Right forelimb (tissue), 1 donor: ENCODE results near the gene TET3.
A peak's percentile ranks its signal among the peaks of the same experiment; 100 is the strongest.

Experiments used
- DNase-seq: peaks from one replicate; pipeline ENCODE4 v3.0.0-alpha.2; 2018

The TET3 gene

DNA sequence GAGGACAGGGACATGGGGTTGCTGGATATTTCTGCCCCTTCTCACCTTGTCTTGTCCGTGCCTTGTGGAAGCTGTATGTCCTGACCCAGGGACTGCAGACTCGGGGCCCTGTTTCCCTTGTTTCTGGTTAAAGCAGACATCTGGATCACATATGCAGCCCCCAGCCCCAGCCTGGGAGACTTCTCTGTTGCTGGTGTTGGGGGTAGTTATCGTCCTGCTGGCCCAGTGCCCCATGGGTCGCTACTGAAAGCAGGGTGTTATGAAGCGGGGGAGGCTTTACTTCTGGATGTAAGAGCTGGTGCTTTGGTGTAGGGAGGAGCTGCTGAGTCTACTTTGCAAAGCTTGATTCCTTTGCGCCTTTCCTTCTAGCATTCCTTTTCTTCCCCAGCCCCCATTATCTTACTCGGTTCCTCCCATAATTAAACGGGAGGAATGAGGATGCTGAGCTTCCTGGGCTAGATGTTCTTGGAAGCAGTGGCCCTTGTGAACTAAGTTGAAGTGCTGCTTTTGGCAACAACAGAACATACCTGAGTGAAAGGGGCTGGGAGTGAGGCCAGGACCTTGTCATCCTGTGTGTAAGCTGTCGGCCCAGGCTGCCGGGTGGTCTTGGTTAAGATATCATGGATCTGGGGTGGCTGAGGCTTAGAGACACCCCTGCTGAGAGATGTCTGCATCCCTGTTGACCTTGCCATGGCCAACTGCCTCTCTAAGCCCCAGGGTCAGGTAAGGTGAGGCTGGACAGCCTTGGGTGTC lies 3.4 kb downstream of the TET3 start:
- DNase-seq, result no peak

DNA sequence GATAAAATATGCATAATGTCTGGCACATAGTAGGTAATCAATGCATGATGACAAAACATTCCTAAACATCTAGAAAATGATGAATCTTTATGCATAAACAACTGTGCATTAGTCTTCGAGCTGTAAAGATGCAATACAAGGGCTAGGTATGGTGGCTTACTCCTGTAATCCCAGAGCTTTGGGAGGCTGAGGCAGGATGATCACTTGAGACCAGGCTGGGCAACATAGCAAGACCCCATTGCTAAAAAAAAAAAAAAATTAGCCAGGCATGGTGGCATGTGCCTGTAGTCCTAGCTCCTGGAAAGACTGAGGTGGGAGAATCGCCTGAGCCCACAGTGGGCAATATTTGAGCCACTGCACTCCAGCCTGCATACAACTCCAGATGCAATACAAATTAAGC lies 5.3 kb downstream of the TET3 start:
- no peak for DNase-seq

DNA sequence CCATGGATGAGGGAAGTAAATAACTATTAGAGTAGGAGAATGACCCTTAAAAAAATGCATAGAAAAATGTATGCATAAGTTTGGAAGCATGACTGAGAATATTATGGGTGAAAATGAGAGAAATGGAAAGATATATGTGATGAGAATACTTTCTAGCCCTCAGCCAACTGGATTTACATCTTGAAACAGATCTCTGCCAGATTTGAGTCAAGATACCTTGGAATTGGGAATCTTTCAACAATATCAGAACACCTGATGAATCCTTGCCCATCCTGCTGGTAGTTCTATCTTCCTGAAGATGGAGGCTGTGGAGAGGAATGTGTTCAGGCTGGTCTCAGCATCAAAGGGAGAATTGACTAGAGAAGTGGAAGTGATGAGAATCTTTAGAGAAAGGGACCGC lies 5.8 kb downstream of the TET3 start:
- no peak for DNase-seq

DNA sequence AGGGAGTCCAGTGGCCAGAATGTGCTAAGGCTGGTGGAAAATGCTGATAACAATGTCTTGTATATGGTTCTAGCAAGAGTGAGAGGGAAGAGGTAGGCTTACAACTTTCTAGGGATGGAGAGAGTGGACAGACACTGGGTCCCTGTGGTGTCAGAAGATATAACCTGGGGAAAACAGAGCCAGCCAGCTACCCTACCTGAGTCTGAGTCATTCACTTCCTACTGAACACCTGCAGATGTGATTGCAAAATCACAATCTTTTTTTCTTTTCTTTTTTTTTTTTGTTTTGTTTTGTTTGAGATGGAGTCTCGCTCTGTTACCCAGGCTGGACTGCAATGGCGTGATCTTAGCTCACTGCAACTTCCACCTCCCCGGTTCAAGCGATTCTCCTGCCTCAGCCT lies 7.3 kb downstream of the TET3 start:
- DNase-seq, result no peak

DNA sequence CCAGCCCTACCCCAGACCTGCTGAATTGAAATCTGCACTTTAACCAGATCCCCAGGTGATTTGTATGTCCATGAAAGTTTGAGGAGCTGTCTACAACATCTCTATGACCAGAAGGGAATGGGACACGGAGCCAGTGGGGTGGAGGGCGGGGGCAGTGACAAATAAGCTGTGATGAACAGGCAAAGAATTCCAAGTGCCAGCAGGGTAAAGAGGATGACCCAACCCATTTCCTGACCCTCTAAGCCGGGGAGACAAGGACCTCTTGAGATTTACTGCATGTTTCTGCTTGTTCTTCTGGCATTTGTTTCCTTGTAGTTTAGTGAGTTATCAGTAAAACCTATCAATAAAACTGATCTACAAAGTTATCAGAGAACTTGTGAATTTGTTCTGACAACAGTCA lies 8.7 kb downstream of the TET3 start:
- no peak for DNase-seq

DNA sequence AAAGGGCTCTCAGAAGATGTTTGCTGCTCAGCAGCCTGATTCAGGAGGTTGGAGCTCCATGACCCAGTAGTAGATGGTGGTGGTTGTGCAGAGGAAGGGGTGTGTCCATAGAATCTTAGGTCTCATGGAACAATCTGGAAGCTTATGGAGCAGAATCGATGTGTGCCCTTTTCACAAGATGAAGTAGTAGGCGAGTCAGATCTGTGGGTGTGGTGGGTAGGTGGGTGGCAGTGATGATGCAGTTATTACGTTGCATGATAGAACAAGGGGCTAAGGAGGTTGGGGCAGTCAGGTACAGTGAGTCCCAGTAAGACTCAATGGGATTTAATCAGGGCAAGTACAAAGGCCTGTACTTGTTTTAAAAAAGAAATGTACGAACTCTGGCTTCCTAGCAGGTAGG lies 9.1 kb downstream of the TET3 start:
- DNase-seq, result no peak

DNA sequence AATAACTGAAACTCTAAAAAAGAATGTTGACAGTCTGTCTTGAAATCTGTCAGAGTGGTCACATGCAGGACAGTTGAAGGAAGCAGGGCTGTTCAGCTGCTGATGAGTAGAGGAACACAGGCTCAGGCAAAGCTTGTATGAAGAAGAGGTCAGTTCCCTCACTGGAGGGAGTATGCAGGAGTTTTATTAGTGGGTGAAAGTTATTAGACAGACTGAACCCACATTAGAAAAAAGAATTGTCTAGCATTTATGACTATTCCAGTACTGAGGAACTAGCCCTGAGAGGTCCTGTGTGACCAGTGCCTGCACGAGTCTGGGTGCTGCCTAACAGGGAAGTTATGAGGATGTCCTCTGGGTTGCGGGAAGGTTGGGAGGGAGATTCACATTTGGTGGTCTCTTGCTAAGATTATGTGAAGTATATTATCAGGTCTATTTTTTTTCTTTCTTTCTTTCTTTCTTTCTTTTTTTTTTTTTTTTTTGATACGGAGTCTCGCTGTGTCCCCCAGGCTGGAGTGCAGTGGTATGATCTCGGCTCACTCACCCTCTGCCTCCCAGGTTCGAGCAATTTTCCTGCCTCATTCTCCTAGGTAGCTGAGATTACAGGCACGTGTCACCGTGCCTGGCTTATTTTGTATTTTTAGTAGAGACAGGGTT lies 9.6 kb downstream of the TET3 start:
- DNase-seq, result no peak

DNA sequence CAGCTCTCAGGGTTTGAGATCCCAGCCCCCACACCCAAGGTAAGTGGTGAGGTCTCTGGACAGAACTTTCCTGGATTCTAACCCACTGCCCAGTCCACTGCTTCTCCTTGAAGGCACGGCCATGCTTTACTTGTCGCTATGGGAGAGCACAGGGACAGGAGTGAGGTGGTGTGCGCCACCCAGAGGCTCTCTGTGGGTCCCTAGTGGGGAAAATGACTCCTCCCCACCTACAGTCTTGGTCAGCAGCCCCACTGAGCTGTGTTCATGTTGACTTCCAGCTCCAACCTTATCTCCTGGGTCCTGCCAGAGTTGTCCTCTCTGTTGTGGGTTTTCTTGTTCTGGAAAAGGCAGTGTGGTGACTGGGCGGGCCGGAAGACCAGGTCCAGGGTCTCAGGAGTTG lies 11.1 kb downstream of the TET3 start:
- DNase-seq, result no peak

DNA sequence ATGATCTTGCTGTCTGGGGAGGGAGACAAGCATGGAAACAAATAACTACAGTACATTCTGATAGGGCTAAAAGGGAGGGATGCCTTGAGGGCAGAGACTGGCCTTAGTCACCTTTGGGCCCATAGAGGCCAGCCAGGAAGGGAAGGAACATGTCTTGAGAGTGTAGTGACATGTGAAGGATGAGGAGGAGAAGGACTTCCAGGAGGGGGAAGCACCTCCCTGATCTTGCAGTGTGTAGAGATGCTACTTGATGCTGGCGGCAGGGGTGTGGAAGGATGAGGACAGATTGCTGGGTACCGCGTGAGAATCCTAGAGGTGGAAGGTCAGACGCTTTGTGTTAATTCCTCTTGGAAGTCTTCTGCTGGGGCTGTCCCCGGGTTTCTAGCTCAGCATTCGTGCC lies 13.1 kb downstream of the TET3 start:
- DNase-seq, result no peak

DNA sequence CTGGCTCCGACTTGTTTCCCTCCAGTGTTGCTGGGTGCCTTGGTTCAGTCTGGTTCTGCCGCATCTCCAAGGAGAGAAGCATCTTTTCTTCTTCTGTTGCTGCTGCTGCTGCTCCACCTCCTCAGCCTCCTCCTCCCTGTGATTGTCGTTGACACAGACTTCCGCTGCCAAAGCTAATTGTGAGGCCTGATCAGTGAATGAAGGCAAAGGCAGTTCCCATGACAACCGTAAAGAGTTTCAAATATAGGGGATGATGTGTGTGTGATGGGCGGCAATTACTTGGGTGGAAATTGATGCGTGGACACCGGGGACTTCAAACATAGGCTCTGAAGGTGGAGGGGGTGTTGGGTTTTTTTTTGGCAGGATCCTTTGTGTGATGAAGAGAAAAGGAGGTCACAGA lies 13.7 kb downstream of the TET3 start:
- DNase-seq, result no peak

DNA sequence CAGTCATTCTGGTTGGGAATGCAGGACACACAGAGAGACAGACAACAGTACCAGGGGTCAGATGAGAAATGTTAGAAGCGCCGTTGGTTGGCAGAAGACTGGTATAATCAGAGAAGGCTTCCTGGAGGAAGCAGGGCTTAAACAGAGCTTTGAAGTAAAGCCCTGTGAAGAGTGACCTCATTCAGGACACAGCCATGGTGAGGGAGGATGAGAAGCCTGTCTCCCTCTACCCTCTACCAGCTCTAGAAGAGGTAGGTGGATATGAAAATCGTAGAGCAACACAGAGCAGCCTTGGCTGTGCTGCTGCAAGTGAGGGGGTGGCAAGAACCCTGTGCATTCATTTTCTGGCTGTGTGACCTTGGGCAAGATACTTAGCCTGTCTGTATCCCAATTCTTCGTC lies 14.2 kb downstream of the TET3 start:
- DNase-seq, result no peak

DNA sequence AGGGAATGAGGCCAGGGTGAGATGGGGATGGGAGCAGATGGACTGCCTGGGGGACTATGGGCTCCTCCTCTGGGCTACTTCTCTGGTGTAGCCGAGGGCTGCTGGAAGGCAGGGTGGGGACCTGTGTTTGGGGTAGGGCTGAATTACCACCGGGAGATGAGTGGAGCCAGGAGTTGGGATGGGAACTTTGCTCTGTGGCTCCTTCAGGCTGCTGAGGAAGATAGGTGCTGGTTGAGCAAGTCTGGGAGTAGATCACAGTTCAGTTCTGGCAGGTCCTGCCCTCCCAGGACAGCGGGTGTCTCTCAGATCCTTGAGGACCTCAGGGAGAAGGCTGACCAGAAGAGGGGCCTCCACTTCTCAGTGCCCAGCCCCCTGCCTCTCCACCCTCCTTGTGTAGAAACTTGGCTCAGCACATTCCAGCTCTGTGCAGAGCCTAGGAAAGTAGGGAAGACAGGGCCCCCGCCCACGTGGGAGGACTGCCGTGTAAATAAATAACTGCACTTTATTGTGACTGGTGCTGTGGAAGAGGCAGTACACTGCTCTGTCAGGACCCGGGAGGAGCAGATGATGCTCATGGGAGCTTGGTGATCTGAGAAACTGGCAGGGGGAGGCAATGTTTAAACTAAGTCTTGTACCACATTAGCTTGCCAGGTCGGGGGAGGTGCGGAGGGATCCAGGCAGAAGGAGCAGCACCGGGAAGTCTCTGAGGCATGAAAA lies 15.3 kb downstream of the TET3 start:
- DNase-seq, result no peak

DNA sequence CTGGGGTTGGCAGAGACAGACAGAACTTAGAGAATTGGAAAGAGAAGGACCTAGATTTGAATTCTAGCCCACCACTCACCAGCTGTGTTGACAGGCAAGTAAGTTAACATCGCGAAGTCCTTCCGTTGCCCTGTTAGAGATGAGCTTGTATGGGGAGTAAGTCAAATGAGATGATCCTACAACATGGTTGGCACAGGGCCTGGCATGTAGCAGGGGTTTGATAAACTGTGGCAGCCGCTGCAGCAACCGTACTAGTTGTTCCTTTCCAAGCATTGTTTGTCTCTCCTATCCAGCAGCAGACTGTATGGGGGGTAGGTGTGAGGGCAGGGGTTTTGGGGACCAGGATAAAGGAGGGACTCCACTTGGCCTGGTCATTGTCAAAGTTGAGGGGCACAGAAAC lies 16.0 kb downstream of the TET3 start:
- DNase-seq, result no peak

DNA sequence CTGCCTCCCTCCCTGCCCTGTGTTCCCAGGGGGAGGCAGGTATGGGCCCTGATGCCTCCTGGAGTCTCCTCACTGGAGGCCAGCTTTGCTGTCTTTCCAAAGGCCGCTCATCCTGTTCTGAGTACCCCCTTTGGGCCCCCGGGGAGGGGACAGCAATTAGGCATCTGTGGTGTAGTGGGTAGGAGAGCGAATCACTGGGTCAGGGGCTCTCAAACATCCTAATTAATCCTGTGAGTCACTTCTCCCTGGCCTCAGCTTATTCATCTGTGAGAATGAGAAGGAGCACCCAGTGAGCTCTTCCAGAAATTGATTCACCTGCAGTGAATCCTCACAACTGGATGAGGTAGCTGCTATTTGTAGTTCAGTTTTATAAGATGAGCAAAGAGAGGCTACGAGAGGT lies 16.4 kb downstream of the TET3 start:
- no peak for DNase-seq

DNA sequence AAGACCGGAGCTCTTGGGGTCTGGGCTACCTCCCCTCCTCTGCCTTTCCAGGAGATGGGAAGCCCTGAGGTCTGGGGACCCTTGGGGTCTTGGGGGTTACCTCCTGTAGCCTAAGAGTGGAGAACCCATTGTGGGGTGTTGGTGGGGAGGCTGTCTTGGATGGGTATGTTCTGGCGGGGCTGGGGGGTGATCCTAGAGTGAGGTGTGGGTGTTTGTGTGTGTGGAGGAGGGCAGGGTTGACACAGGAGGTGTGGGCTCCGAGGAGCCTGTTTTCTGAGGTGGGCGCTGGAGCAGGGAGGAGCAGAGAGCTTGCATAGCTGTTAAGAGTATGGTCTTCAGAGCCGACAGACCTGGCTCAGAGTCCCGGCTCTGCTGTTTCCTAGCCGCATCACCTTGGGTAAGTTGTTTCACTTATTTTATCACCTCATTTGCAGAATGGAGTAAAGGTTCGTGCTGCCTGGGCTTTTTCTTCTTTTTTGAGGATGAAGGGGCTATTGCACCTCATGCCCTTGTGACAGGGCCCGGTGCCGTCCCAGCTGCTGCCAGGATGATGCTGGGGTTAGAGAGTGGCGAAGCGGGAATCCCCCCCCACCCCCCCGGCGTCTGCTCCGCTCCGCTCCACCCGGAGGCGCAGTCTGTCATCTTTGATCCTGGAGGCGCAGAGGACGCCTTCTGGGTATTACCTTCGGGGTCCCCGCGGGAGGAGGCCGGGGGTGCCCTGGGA lies 17.2 kb downstream of the TET3 start:
- peak; percentile 69 for DNase-seq

DNA sequence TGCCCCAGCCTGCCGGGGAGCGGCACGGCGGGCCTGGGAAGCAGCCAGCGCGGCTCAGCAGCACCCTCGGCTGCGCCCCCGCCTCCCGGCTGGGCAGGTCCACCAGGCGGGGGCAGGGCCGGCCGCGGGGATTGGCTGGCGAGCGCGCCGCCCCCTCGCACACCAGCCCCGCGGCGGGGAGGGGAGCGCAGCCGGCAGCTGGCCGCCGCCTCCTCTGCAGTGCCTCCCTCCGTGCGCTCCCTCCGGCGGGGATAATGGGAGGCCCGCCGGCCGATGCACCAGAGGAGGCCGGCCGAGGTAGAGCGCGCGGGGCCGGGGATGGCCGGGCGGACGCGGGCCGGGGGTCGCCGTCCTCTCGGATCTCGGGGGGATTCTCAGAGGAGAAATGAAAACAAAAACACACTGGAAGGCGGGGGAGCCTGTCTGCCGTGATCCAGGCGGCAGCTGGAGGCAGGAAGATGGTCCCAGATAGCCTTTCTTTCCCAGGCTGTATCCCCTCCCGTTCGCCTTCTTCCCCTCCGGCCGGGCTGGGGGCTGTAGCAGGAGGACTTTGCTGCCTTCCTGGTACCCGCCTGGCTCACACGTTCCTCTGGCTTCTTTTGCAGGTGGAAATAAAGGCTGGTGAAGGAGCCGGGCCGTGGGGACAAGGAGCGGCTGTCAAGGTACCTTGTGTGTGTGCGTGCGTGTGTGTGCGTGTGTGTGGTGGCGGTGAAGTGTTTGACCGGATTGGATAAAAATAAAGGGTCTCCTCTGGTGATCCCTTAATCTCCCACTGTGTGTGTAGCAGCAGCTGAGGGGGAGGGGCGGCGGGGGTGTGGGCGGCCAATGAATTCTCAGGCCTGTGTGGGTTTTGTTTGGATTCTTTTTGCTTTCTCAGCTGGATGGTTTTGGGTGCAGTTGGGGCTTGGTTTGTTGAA lies 18.1 kb downstream of the TET3 start:
- DNase-seq, result peak; percentile 89

DNA sequence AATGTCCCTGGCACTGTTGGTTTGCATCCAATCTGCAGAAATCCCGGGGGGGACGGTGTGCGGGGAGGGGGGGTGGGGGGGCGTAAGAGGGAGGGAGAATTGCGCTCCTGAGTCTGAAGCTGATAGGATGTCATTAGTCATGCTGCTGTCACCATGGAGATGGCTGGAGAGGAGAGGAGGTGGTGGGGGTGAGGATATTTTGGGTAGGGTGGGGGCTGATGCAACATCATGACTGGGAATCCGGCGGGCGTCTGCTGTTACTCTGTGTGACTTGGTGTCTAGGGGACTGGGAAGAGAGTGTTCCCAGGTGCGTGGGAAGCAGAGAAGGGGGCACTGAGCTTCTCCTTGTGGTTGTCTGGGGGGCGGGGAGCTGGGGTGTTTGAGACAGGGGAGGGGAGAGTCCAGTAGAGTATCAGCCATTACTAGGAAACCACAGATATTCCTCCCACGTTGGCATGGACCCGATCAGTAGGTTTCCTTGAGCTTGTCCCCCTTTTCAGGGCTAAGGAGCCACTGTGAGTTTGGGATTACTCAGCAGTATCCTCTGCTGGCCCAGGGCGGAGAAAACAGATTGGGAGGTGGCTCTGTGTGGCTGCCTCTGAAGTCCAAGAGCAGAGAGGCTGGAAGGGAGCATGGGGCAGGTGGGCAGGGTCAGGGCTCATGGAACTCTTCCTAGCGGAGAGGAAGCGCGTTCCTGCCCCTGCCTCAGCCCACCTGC lies 18.9 kb downstream of the TET3 start:
- no peak for DNase-seq

DNA sequence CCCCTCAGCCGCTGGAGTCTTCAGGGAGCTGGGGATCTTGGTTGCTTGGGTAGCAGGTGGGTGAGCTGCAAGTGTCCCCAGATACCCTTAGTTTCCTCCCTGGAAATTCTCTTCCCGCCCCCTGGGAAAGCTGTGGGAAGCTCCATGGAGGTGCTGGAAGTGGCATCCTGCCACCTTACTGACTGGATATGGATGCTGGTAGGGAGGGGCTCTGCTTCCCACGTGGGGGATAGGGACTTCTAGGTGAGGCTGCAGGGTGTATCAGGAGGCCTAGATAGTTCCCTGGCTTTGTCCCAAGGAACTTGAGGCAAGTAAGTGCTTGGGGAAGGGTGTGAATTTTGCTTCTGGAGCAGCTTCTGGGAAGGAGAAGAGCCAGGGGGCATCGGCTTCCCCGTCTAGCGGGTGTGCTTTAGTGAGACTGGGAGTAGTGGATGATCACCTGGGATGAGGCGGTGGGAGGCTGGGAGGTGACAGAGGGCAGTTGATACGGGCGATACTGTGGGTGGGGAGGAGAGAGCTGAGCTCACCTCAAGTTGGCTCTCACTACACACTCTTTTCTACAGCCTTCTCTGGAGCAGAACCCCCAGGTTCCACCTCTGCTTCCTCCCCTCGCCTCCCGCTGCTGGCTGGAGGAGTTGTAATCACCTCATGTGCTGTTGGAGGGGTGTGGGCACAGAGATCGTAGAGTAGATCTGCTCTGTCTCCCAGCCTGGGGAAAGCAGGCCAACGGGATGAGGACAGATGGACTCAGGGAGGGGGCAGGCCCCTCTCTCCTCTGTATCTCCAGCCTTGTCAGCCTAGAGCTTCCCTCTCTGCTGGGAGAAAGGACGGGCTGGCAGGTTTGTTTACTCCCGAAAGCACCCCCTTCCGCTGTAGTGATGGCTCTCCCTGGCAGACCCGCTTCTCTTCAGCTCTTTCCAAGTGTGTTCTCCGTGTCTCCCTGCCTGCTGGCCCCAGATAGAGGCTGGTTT lies 19.8 kb downstream of the TET3 start:
- DNase-seq, result no peak

DNA sequence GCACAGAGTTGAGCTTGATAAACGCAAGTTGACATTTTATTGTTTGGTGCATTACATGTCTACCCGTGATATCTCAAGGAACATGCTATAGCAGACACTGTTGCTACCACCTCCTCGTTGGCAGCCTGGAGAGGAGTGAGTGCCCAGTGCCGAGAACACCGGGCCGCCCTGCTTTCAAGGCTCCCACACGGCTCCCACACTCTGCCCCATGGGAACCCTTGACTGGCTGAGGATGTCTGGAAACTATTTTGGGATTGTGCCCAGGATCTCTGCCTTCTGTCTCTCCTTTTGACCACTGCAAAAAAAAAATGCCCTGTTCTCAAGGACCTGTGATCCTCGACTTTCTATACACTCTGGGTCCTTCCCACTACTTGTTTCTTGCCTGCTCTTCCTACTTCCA lies 21.1 kb downstream of the TET3 start:
- no peak for DNase-seq

DNA sequence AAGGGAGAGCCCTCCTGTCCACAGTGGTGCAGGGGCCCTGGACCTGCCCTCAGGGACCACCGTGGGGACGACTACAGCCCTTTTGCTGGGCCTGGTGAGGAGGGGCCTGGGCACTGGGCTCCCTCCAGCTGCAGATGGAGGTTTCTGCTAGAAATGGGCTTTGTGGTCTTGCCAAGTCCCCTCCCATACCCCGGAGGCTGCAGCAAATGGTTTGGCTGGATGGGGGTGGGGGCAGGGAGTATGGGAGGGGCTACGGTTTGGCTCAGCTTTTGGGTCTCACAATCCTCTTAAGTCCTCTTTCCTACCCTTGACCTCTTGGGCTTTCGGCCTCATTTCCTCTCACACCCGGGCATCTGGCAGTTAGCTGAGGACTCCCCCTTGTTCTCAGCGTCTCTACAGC lies 21.7 kb downstream of the TET3 start:
- no peak for DNase-seq

DNA sequence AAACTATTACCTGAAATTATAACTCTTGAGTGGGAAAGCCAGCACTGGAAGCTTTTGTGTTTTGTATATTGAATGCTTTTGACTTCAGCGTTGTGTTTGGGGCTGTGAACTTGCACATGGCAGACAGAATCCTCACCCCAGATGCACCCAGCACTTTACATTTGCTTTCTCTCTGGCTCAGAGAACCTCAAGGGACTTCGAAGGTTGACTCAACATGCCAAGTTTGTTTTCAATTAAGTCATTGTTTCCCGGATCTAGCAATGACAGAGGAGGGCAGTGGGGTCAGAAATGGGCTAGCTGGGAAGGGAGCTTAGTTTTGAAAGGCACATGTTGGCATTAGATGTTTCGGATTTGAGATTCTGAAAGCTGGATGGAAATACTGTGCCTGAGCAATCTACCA lies 22.4 kb downstream of the TET3 start:
- no peak for DNase-seq
